ENCODE measurements around the gene NFKB1. TPM values are rescaled to one million over a fixed set of nuclear protein-coding genes. Genes with fewer than 3 reads are reported as not detected.

Gene NFKB1
- 20.6 and 25.1 TPM in 2 replicates for total RNA-seq (ENCODE audit: low replicate concordance)
- long read RNA-seq, full-length matches to known transcripts: 6 of 30 reads
- long read RNA-seq, partial matches to known transcripts: 19 of 30 reads
- long read RNA-seq, other reads (novel, unspliced or antisense): 5 of 30 reads

GRCh38 chr4:102500696-102501446 lies at the start of gene NFKB1:
NFKB1 (plus strand) TSS chr4:102501359; CDS start chr4:102525519, 24,160 bp downstream.
- peak; percentile 9 for TF ChIP-seq CTCF (conservative IDR thresholded peaks at IDR 0.05)
- Mint-ChIP-seq H3K27ac (peak within 1 kb of the TSS; percentile 97), H3K36me3 (no peaks in the 10 kb centered on the region), H3K4me1 (ENCODE audit: unreplicated experiment) (peaks cover 25% of the 10 kb centered on the region), H3K4me3 (peak within 1 kb of the TSS; percentile 90), H3K9me3 (peaks cover 4% of the 10 kb centered on the region), H3K27me3 (peaks cover 3% of the 10 kb centered on the region)
- no peak for DNase-seq (ENCODE audit: extremely low spot score, unreplicated experiment)

GRCh38 chr4:102452854-102453253 lies 48.3 kb upstream of the NFKB1 start:
- no peak for DNase-seq (ENCODE audit: extremely low spot score, unreplicated experiment)
- no peaks in the 10 kb centered on the region for H3K36me3 Mint-ChIP-seq
- no peak overlapping the region for H3K4me3 Mint-ChIP-seq
- H3K27me3 Mint-ChIP-seq: no peaks in the 10 kb centered on the region
- no peaks in the 10 kb centered on the region for H3K4me1 Mint-ChIP-seq (ENCODE audit: unreplicated experiment)
- no peaks in the 10 kb centered on the region for H3K9me3 Mint-ChIP-seq
- no peak for TF ChIP-seq CTCF (conservative IDR thresholded peaks at IDR 0.05)
- no peak overlapping the region for H3K27ac Mint-ChIP-seq

GRCh38 chr4:102453827-102454226 lies 47.3 kb upstream of the NFKB1 start:
- H3K9me3 Mint-ChIP-seq: no peaks in the 10 kb centered on the region
- H3K4me3 Mint-ChIP-seq: no peak overlapping the region
- H3K27ac Mint-ChIP-seq: no peak overlapping the region
- H3K27me3 Mint-ChIP-seq: no peaks in the 10 kb centered on the region
- no peak for DNase-seq (ENCODE audit: extremely low spot score, unreplicated experiment)
- H3K36me3 Mint-ChIP-seq: no peaks in the 10 kb centered on the region
- no peak for TF ChIP-seq CTCF (conservative IDR thresholded peaks at IDR 0.05)
- H3K4me1 Mint-ChIP-seq (ENCODE audit: unreplicated experiment): no peaks in the 10 kb centered on the region

- Mint-ChIP-seq H3K9me3 (no peaks in the 10 kb centered on the region), H3K4me3 (no peak overlapping the region), H3K27ac (no peak overlapping the region), H3K36me3 (no peaks in the 10 kb centered on the region), H3K4me1 (ENCODE audit: unreplicated experiment) (no peaks in the 10 kb centered on the region), H3K27me3 (no peaks in the 10 kb centered on the region)
- no peak for TF ChIP-seq CTCF (conservative IDR thresholded peaks at IDR 0.05)
- DNase-seq (ENCODE audit: extremely low spot score, unreplicated experiment): no peak
Measured at GRCh38 chr4:102454268-102454667, 46.9 kb upstream of the NFKB1 start.

- Mint-ChIP-seq H3K27me3 (peaks cover 2% of the 10 kb centered on the region), H3K4me3 (no peak overlapping the region), H3K4me1 (ENCODE audit: unreplicated experiment) (no peaks in the 10 kb centered on the region), H3K36me3 (no peaks in the 10 kb centered on the region), H3K9me3 (peaks cover 5% of the 10 kb centered on the region), H3K27ac (no peak overlapping the region)
- no peak for DNase-seq (ENCODE audit: extremely low spot score, unreplicated experiment)
- TF ChIP-seq CTCF (conservative IDR thresholded peaks at IDR 0.05): no peak
Measured at GRCh38 chr4:102454981-102455685, 46.0 kb upstream of the NFKB1 start.
